Right lobe of liver (tissue), 4 donors: ENCODE measurements around the gene GRID1.

Source experiments
- CTCF ChIP-seq, 4 donors: fragments of 200-600 bp in 3 of 4; fragments of 450-650 bp in 1 of 4; IDR thresholded peaks; one replicate each; pipeline versions ENCODE4 v1.5.1 to v1.8.0; 2016 to 2022; ENCODE audit warnings: antibody characterized with exemption in 4 of 4, mild to moderate bottlenecking in 2 of 4
- POLR2A ChIP-seq: fragments of 450-650 bp; IDR thresholded peaks from one replicate; pipeline ENCODE4 v1.6.1; 2017; ENCODE audit warnings: antibody characterized with exemption, mild to moderate bottlenecking
- donor health status: DM: no; HTN: no; CAD: no.
- donor health status: DM: no; HTN: no; CAD: no.
- donor health status: DM: no; HTN: yes; CAD: no.

GRCh38 chr10:85570871-85571270 is 795.7 kb downstream of the GRID1 start:
- no peak for TF ChIP-seq CTCF (IDR thresholded peaks at IDR 0.05)
- no peak for TF ChIP-seq POLR2A
